C1 segment of cervical spinal cord (tissue), 14 donors: ENCODE data around the gene NT5C2.

ENCODE experiments used
- DNase-seq, 14 donors: peaks; one replicate each; lab custom pipeline; 2025; lab: John Stamatoyannopoulos, UW

The NT5C2 gene

DNA sequence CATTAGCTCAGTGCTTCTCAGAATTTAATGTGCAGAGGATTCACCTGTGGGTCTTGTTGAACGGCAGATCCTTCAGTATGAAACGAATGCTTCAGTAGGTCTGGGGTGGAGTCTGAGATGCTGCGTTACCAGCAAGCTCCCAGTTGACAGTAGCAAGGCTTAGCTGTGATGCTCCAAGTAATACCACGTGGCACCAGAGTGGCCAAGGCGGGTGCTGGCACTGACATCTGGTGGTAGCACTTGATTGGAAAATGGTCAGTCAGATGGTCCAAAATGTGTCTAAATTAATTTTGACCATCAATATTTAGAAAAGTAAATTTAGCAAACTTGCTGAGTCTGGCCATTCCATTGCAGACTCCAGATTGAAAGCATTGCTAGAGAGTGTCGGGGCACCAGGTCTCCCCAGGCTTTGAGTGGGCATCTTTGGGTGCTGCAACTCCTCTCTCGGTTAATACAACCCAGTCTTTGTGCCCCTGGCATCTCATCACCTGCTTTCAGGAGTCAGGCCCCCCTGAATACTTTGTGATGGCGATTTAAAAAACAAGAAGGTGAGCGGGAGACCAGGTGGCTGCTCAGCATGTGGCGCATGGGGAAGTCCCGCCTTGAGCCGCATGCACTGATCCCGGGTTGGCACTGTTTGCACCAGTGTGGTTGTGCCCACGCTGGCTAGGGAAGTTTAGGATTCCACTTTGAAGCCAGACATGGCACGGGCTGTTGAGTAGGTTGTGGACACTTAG lies 130.1 kb downstream of the NT5C2 start:
- peak in 10 of 14 donors; percentile 15 to 74 (median 30) for DNase-seq

DNA sequence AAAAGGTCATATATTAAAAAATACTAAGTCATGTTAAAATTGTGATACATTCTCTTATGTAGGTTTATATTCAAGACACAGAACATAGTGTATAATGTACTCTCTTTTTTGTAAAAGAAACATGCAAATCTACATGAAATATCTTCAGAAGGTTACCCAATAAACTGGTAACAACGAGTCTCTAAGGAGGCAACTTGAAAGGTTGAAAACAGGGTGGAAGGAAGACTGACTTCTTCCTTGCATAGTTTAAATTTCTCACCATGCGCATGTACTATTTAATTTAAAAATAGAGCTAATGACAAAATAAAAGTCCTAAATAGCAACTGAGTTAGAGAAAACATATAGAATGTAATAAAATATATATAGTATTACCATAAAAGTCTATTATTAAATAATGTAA lies 132.5 kb downstream of the NT5C2 start:
- no peak for DNase-seq

DNA sequence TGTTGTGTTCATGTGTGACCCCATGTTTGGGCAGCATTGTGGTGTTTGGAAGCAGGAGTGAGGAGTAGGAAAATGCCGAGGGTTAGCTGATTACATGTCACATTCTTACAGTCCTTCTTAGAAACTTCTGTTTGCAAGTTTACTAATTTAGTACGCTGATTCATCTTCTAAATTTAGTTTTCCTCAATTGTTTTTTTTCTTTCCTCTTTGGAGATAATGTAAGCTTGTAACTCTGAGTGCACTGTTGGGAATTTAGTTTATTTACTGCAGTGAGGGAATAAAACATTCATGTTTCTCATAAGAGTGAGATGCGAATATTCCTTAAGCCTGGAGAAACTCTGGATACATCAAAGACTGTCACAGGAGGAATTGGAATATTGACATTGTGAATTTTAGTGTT lies 135.0 kb downstream of the NT5C2 start:
- DNase-seq: no peak

DNA sequence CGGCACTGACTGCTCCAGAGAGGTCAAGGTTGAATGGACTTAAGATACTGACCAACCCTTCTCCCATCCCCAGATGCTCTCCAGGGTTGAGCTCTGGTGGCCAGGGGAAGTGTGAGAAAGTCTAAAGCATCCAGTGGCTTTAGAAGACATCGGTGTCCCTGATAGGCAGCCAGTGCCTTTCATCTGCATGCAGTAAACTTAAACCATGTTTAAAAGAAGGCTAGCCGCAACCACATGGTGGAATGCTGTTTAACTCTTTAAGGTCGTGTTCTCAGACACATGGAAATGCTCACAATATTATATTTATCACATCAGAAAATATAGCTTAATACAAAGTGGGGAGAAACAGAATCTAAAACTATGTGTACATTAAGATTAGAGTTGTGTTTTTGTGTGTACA lies 138.0 kb downstream of the NT5C2 start:
- DNase-seq: no peak

DNA sequence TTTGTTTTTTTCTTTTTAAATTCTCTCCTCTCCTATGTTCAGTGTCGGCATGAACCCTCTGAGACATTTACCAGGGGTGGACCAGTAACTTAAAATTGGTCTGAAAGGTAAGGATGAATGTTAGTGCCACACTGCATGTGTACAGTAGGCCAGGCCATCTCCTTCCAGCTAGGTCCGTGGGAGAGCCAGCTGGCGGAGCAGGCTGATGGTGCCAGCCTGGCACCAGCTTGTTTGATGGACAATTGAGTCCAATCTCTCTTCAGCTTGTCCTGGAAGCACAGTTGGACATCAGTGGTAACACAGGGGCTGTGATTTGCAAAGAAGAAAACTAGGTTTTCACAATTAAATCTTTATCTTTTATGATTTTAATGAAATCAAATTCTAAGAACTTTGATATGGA lies 138.5 kb downstream of the NT5C2 start:
- DNase-seq: peak in 5 of 14 donors; percentile 2 to 87 (median 4)

DNA sequence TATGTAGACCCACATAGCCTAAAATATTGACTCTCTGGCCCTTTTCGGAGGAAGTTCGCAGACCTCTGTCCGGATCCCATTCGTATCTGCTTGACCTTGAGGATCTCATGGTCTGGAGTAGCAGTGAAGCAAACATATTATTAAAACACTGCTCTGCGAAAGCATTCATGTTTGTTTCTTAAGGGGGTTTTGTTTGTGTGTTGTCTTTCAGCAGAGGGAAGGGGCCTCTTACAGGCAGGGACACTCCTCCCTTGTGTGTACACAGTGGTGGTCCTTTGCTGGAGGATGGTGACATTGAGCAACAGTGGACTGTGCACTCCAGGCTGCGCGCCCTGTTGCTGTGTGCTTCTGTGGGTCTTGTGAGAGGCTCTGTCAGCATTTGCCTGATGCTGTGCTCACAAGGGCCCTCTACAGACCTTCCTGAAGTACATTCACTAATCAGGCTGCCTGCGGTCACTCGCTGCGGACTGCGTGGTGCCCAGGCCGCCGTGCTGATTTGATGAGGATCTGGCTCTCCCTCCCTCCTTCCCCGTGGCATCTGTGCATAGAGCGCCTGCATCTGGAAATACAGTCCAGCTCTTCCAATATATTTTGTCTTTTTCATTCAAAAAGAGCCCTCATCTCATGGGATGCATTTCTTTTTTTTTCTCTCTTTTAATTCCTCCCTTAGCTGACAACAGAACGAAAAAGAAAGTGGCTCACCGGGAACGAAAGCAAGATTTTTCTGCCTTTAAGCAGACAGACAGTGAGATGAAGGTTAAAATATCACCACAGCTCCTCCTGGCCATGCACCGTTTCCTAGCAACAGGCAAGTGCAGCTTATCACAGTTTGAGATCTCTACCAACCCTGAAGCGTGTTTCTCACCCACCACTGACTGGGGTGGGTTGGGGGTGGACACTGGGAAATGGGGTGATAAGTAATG lies 139.2 kb downstream of the NT5C2 start:
- DNase-seq: peak in 11 of 14 donors; percentile 4 to 80 (median 32)

DNA sequence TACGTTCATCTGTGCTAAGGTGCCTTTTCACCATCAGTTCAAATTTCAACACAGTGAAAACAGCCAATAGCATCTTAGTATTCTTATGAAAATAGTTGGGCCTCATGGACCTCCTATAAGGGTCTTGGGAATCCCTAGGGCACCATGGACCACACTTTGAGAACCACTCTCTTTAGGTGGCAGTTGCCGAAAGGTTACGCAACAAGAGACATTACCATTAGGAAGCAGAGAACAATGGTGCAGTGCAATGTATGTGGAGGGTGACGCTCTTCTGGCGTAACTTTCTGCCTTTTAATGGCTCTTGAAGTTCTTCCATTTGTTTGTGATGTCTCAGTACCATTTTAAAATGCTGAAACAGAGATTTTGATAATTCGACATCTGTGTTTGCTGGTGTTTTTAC lies 143.8 kb downstream of the NT5C2 start:
- no peak for DNase-seq

DNA sequence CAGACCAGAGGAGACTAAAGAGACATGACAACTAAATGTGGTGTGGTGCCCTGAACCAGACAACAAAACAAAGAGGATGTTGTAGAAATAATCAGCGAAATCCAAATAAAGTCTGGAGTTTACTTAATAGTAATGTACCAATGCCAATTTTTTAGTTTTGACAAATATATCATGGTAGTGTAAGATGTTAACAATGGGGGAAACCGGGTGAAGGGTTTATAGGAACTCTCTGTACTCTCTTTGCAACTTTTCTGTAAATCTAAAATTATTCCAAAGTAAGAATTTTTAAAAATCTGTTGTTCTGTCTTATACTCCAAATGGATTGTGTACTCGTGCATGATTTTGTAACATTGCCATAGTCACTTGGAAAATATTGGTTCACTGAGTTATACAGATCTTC lies 145.7 kb downstream of the NT5C2 start:
- no peak for DNase-seq

DNA sequence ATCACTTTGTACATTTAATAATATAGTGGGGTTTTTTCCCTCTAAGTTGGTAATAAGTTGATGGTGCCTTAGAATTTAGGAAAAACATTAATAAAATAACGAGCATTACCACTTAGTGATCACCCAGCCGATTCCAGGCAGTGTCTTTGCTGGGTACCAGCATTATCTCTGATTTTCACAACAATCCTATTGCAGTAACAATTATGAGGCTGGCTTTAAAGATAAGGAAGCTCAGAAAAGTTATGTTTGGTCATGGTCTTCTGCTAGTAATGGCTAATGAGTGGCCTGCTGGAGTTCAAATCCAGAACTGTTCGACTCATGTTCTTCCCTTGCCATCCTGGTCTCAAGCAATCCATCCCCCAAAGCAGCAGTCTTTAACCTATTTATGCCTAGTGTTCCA lies 147.1 kb downstream of the NT5C2 start:
- DNase-seq: no peak

DNA sequence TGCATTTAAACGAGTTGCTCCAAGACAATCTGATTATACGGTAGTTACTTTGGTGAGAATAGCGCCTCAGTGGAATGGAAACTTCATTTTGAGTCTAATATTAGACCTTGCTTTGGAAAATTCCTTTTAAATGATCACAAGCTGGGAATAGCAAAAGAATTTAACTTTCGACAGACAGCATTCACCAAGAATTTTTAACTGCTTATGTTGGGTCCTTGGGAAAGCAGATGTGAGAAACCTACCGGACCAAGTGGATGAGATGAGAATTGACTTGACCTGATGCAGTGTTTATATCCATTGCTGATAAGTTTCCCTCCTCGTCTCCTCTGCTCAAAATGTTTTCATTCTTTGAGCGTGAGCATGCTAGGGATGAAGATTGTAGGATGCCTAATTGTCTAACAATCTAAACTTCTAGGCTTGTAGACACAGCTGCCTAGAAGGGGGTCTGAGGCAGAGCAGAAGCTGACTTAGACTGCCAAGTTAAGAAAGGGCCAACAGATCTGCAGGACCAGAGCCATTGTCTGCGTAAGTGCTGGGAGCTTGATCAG lies 148.1 kb downstream of the NT5C2 start:
- DNase-seq: no peak

DNA sequence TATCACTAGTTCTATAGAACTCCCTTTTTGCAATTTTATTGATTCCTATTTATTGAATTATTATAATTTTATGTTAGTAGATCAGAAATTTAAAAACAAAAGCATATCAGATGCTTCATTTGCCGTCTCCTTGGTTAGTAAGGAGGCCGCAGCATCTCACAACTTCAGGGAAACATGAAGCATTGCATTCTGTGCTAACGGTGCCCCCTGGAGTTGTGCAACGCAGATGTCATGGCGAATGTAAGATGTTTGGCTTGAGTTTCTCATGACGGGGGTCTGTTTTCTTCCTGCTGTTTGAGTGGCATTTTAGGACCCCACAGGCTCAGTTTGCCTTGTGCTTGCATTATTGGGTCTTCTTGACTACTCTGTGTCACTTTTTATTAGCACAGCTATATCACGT lies 150.2 kb downstream of the NT5C2 start:
- no peak for DNase-seq

DNA sequence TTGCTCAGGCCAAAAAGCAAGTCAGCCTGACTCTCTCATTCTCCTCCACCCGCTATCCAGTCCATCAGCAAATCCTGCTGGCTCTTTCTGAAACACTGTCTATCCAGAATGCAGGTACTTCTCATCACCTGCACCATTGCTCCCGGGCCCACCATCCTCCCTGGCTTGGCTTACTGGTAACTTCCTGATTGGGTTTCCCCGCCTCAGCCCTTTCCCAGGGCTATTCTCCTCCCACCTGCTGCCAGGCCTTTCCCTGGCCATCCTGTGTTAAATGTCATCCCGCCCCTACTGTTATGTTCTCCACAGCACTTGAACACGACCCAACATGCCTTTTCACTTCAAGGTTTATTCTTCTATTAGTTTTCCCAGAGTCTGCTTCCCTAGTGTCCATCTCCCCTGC lies 150.9 kb downstream of the NT5C2 start:
- DNase-seq: peak in 1 of 14 donors; percentile 12

DNA sequence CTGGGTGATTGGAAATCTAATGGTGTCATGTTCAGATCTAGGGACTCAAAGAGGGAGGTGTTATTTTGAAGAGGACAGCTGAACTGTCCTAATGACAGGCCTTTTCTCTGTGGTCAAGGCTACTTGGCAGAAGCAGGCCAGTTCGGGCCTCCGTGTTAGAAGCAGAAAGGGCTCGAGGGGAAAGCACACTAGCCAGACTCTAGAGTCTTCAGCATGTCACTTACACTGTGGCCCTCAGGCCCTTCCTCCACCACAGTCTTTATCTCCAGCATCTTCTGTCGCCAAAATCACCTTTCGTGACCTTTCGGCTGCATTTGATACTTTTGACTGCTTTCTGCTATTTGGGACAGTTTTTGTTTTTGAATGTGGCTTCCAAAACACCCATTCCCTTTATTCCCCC lies 151.7 kb downstream of the NT5C2 start:
- no peak for DNase-seq

DNA sequence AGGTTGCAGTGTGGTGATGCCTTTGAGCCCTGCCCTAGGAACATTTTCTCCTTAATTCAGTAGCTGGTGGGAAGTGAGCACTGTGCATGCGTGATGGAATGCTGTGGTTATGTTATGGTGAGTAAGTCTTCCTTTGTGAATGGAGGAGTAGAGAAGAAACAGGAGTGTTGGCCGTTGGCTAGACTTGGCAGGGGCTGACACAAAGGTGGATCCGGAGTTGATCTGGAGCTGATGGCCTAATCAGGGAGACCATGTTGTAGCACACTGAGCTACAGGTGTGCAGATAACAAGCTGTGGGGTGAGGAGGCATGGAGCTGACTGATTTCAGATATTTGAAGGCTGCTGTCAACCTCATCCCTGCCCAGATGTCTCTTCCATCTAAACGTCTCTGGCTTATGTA lies 152.7 kb downstream of the NT5C2 start:
- no peak for DNase-seq

DNA sequence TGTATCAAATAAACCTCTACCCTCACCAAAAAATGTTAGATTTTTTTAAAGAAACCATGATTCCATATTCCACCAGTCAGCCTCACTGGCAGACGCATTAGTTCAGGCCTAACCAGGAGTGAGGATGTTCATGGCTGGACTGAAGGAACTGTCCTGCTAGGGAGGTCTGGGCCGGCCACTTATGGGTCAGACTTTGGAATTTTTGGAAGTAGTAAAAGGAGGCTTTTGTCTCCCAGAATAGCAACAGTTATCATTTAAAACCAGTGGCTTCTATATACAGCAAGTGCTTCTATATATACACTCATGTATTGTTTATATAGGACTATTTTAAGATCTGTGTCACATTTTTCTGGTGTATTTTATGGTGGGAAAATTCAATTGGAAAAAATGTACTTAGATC lies 154.5 kb downstream of the NT5C2 start:
- DNase-seq: no peak
